ENCODE measurements around the gene LTN1.

LTN1 gene

DNA sequence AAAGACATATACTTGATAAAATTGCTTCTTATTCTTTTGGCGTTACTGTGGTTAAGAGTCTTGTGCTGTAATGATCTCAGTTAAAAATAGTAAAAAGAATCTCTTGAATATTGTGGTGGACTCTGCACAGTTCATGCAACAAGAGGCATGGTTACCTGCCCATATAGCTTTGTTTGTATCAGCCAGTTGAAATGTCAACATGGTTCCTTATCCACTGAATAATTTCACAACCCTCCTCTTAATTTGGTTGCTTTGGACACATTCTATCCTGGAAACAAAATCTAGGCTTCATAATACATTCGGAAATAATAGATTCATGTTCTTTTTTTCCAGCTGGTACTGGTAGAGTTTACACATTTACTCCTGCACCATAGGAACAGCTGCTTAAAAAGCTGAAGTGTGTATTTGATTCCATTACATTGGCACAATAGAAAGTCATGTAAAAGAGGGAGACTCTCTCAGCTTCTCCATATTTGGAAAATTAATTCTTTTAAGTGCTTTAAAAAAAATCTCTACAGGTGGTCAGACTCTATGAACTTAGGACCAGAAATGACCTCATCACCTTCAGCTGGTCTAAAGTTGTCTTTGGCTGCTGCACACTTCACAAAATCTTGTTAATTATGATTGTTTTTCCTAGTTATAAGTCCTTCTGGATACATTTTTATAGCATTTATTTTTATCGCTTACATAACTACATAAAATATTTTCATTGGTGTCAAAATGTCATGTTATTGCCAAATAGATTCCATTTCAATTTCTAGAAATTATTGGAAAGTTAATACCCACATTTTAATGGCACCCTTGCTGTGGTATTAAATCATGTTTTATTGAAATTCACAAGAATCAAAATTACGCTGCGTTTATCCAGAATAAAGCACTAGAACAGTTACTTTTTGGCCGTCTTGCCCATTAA lies 100.2 kb downstream of the LTN1 start:
- Mint-ChIP-seq H3K4me1 (ENCODE audit: low read depth) (no peaks in the 10 kb centered on the region), H3K4me3 (no peak overlapping the region), H3K27ac (no peak overlapping the region), H3K27me3 (peaks cover 11% of the 10 kb centered on the region), H3K36me3 (peaks cover 3% of the 10 kb centered on the region), H3K9me3 (ENCODE audit: low read depth) (no peaks in the 10 kb centered on the region)

DNA sequence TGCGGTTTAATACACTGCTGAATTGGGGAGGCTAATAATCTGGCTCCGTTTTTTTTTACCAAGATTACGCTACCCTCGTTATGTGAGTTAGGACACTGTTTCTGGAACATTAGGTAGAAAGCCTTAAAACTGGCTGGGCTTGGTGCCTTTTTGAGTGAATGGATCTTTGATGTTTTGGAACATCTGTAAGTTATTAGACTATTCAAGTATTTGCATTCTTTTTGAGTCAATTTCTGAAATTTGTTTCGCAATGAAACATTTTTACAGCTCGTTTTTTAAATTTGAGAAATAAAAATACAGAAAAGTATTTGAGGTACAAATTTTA lies 106.9 kb downstream of the LTN1 start:
- Mint-ChIP-seq H3K36me3 (peaks cover 3% of the 10 kb centered on the region), H3K9me3 (ENCODE audit: low read depth) (no peaks in the 10 kb centered on the region), H3K27me3 (no peaks in the 10 kb centered on the region), H3K27ac (peak overlapping the region; percentile 99), H3K4me3 (peak overlapping the region; percentile 96), H3K4me1 (ENCODE audit: low read depth) (peaks cover 19% of the 10 kb centered on the region)

DNA sequence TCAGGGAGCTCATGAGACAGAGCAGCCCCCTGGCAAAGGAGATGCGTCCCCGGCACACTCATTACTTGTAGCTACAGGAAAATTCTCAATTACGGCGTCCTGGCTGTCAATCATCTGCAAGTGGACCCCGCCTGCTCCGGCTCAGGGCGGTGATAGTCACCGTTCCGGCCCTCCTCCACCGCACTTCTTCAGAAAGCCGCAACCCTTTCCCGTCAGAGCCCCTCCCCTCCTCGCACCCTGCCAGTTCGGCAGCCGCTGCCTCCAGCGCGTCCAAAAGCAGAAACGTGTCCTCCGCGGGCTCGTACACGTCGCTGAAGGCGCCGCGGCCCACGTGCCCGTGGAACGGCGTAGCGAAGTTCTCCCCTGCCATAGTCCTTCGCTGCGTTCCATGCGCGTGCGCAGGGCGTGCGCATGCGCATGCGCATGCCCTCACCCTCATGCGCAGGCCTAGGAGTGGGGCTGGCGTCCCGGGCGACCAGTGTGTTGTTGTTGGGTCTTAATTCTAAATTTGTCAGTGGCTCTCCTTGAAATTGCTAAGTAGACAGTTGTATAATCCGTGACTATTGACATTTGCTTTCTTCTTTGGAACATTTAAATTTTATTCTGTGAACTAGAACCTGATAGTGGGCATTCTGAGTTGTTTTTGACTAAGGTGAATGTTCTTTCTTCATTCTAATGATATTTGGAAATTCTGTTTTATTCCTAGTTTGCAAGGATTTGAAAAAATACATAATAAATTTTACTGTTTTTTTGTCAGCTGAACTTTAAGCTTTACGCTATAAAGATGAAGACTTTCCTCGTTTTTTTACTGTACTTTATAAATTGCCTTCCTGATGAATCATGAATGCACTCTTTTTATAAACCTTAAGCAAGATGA lies 107.5 kb downstream of the LTN1 start:
- peak overlapping the region; percentile 96 for H3K4me3 Mint-ChIP-seq
- H3K27me3 Mint-ChIP-seq = no peaks in the 10 kb centered on the region
- H3K9me3 Mint-ChIP-seq (ENCODE audit: low read depth) = no peaks in the 10 kb centered on the region
- peaks cover 19% of the 10 kb centered on the region for H3K4me1 Mint-ChIP-seq (ENCODE audit: low read depth)
- peaks cover 3% of the 10 kb centered on the region for H3K36me3 Mint-ChIP-seq
- peak overlapping the region; percentile 99 for H3K27ac Mint-ChIP-seq

DNA sequence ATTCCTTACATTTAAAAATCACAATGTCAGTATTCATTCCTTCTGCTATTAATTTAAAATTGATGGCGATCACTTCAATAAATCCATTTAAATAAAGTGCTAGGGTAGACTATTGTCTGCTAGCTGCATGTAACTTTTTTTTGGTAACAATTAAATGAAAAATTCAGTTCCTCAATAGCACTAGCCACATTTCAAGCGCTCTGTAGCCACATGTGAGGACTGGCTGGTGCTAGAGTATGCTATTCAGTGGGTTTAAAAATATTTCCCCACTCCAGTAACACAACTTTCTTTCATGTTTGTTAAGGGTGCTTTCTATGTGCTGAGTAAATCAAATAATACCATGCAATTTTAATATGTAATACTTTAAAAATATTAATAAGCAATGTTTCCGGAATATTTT lies 108.2 kb downstream of the LTN1 start:
- peak overlapping the region; percentile 99 for H3K27ac Mint-ChIP-seq
- peak overlapping the region; percentile 96 for H3K4me3 Mint-ChIP-seq
- no peaks in the 10 kb centered on the region for H3K27me3 Mint-ChIP-seq
- H3K4me1 Mint-ChIP-seq (ENCODE audit: low read depth) = peaks cover 19% of the 10 kb centered on the region
- no peaks in the 10 kb centered on the region for H3K9me3 Mint-ChIP-seq (ENCODE audit: low read depth)
- peaks cover 3% of the 10 kb centered on the region for H3K36me3 Mint-ChIP-seq

DNA sequence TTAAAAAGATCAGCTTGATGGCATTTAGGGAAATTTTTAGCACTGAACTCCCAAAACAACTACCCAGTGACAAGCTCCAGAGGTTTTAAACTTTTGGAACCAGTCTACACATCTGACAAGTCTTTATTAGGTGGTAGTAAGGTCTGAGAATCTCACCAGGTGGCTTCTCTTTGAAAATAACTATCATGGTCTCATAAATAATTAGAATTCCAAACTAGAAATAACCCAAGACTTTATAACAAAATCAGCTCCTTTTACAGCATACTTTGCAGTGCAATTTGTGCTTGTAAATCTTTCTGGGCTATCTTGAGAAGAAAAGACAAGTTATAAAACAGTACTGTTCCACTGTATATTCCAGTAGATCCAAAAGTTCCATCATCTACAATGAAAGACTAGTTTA lies 108.7 kb downstream of the LTN1 start:
- Mint-ChIP-seq H3K36me3 (peaks cover 3% of the 10 kb centered on the region), H3K4me3 (peak overlapping the region; percentile 96), H3K9me3 (ENCODE audit: low read depth) (no peaks in the 10 kb centered on the region), H3K4me1 (ENCODE audit: low read depth) (peaks cover 19% of the 10 kb centered on the region), H3K27ac (peak overlapping the region; percentile 99), H3K27me3 (no peaks in the 10 kb centered on the region)

DNA sequence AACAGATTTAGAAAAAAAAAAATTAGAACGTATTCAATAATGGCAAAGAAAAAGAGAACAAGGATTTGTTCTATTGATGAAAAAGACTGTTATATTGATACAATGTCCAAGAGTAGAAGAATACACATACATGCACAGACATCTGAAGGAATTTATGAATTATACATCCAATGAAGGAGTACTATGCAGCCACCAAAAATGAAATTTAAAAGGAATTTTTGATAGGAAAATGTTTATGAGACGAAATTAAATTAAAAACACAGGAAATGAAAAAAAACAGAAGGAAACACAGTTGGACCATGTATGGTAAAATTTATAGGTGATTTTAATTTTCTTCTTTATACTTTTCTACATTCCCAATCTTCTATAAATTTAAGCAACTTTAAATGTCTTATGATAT lies 110.3 kb downstream of the LTN1 start:
- Mint-ChIP-seq H3K36me3 (peaks cover 3% of the 10 kb centered on the region), H3K27ac (no peak overlapping the region), H3K27me3 (no peaks in the 10 kb centered on the region), H3K9me3 (ENCODE audit: low read depth) (no peaks in the 10 kb centered on the region), H3K4me3 (no peak overlapping the region), H3K4me1 (ENCODE audit: low read depth) (peaks cover 19% of the 10 kb centered on the region)
